Measurements from ENCODE around the gene GNAI2.
A peak's percentile ranks its signal among the peaks of the same experiment; 100 is the strongest.

Gene GNAI2
- total RNA-seq: 151 to 331 reads per million in 2 experiments

DNA sequence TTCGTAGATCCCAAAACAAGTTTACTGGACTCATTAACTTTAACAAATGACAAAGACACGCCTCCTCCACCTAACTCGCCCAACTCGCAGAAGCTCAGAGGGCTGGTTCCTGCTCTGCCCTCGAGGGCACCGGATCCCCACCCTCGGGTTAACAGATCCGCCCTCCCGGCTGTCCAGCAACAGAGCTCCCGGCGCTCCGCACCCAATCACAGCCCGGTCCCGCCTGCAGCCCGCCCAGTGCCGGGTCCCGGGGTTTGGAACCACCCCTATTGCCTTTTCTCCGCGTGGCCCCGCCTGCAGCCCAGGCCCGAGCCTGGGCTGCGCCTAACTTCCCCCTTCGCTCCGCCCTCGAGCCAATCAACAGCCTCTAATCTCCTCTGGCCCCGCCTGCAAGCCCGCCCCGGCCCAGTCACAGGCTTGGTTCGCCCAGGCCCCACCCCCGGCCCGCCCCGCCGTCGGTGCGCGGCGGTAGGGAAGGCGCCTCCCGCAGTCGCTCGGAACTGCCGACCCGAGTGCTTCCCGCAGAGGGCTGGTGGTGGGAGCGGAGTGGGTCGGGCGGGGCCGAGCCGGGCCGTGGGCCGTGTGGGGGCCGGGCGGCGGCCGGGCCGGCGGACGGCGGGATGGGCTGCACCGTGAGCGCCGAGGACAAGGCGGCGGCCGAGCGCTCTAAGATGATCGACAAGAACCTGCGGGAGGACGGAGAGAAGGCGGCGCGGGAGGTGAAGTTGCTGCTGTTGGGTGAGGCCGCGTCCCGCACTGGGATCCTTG lies at the start of gene GNAI2:
TSS of gene GNAI2 (plus strand) at position 489 of the 768 bp plus-strand sequence. CDS start at position 621, 132 bp downstream.
- DNase-seq (ENCODE audit: low read depth): peak; percentile 98

DNA sequence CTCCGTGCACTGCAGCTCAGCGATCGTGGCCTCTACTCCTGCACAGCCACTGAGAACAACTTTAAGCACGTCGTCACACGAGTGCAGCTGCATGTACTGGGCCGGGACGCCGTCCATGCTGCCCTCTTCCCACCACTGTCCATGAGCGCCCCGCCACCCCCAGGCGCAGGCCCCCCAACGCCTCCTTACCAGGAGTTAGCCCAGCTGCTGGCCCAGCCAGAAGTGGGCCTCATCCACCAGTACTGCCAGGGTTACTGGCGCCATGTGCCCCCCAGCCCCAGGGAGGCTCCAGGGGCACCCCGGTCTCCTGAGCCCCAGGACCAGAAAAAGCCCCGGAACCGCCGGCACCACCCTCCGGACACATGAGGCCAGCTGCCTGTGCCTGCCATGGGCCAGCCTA lies 48.3 kb upstream of the GNAI2 start:
- no peak for DNase-seq (ENCODE audit: low read depth)

DNA sequence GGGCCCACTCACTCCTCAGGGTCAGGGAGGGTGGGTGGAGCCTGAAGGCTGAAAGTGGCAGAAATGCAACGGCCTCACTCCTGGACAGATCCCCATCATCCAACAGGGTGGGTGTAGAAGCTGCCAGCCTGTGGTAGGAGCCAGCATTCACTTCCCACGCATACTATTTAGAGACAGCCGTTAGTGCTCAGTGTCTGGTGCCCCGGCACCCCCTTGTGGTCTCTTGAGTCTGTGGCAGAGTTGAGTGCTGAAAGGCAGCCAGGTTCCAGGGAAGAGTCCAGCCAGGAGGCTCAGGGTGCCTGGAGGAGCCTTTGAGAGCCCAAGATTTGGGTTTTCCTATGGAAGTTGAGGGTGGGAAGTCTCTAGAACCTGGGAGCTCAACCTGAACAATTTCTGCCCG lies 46.7 kb upstream of the GNAI2 start:
- no peak for DNase-seq (ENCODE audit: low read depth)

DNA sequence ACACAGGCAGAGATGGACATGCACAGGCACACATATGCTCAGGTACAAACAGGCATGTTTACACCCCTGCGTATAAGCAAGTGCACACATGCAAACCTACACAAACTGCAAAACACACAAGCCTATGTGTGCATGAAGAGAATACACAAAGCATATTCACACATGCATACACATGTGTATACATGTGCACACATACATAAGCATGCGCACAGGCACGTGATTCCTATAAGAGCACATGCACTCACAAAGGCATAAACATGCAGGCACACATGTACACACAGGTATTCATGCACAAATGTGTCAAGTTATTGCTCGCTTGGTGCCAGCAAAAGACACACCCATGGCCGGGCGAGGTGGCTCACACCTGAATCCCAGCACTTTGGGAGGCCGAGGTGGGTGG lies 46.0 kb upstream of the GNAI2 start:
- no peak for DNase-seq (ENCODE audit: low read depth)

DNA sequence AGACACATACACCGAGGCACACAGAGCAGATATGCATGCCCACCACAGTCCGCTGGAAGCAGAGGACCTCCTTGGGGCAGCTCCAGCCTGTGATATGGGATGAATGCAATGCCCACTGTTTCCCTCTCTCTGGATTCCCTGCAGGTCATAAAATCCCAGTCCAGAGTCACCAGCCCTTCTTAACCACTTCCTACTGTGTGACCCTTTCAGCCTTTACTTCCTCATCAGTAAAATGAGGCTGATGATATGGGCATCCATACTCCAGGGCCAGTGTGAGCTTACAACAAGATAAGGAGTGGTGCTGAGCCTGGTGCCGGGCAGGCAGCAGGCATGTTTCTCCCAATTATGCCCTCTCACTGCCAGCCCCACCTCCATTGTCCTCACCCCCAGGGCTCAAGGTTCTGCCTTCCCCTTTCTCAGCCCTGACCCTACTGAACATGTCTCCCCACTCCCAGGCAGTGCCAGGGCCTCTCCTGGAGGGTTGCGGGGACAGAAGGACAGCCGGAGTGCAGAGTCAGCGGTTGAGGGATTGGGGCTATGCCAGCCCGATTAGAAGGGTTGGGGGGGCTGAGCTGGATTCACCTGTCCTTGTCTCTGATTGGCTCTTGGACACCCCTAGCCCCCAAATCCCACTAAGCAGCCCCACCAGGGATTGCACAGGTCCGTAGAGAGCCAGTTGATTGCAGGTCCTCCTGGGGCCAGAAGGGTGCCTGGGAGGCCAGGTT lies 44.9 kb upstream of the GNAI2 start, which contains the start of gene GNAT1:
TSS of gene GNAT1 (plus strand) at position 675 of the 725 bp plus-strand sequence. CDS start 116 bp downstream, outside the sequence.
- no peak for DNase-seq (ENCODE audit: low read depth)

DNA sequence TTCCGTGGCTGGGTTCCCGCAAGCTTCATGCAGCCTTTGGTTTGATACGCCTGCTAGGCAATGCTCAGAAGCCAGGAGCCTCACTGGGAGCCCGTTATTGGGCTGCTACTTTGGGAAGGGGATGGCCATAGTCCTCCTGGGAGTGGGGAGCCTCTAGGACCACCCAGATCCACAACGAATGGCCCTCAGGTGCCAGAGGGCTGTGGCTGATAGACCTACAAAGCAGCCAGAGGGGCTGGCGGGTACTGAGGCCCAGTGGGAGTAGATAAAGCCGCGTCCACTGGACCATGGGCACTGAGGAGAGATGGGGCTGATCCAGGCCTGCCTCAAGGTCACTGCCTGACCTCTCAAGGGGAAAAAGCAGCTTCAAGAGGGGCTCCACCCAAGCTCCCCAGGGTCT lies 43.9 kb upstream of the GNAI2 start:
- DNase-seq (ENCODE audit: low read depth): no peak

DNA sequence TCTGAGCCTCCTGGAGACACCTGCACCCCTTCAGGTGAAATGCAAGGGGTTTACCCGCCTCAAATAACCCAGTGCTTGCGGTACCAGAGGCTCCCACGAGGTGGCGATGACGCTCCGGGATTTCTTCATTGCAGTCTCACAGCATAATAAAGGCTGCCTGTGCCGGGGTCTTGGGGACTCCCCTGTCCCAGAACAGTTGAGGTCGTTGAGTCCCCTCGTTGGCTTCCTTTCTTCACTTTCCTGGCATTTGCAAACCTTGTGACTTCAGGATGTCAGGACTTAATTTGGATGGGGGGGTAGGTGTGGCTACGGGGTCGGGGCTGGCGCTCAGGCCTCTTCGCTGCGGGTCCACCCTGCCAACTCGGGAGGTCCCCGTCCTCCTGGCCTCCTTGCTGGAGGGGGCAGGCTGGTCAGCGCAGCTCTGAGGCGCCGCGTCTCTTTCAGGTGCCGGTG lies 43.3 kb upstream of the GNAI2 start:
- peak; percentile 76 for DNase-seq (ENCODE audit: low read depth)

DNA sequence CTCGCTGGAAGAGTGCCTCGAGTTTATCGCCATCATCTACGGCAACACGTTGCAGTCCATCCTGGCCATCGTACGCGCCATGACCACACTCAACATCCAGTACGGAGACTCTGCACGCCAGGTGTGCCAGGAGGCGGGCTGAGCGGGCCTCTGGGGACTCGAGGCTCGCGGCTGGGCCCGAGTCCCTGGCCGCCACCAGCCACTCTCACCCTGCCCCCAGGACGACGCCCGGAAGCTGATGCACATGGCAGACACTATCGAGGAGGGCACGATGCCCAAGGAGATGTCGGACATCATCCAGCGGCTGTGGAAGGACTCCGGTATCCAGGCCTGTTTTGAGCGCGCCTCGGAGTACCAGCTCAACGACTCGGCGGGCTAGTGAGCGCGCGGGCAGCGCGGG lies 42.7 kb upstream of the GNAI2 start:
- DNase-seq (ENCODE audit: low read depth): no peak

DNA sequence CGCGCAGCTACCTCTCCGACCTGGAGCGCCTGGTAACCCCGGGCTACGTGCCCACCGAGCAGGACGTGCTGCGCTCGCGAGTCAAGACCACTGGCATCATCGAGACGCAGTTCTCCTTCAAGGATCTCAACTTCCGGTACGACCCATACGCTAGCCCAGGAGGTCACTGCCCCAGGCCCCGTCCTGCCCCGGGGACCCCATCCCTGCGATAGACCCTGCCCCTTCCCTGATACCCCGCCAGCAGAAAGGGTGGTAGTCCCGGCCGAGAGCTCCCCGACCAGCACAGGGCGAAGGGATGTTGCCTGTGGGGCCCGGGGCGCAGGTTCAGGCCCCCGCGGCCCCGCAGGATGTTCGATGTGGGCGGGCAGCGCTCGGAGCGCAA lies 42.3 kb upstream of the GNAI2 start:
- no peak for DNase-seq (ENCODE audit: low read depth)

DNA sequence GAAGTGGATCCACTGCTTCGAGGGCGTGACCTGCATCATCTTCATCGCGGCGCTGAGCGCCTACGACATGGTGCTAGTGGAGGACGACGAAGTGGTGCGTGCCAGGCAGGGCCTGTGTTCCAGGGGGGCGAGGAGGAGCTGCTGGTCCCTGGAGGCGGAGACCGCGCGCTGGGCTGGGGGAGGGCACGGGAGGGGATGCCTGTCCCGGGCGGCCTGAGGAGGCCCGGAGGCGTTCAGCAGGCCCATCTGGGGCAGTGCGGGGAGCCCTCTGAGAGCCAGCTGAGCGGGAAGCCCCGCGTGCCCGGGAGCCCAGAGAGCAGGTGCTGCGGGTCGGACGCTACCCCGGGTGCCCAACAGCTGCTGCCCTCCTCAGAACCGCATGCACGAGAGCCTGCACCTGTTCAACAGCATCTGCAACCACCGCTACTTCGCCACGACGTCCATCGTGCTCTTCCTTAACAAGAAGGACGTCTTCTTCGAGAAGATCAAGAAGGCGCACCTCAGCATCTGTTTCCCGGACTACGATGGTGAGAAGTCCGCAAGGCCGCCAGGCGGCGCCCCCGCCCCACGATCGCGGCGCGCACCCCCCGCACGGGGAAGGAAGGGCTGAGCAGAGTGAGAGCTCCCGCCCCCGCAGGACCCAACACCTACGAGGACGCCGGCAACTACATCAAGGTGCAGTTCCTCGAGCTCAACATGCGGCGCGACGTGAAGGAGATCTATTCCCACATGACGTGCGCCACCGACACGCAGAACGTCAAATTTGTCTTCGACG lies 41.7 kb upstream of the GNAI2 start:
- peak; percentile 84 for DNase-seq (ENCODE audit: low read depth)

DNA sequence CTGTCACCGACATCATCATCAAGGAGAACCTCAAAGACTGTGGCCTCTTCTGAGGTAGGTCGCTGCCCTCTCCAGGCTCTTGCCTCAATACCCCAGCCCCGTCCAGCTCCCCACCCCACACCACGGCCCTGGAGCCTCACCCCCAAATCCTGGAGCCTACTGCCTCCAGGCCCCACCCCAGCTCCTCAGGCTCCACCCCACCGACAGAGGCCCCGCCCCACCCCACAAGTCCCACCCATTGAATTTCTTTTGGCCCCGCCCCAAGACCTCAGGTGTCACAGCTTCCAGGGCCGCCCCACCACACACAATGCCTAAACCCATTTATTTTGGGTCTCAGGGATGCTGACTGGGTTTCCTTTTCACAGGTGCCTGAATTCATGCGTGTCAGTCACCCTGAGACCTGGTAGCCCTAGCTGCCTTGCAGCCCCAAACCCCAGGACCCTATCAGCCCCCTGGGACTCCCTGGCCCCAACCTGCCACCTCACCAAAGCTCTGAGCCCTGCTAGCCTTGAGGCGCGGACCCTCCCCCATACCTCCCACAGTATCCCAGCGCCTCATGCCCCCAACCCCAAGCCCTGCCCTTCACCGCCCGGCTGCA lies 41.0 kb upstream of the GNAI2 start:
- no peak for DNase-seq (ENCODE audit: low read depth)

DNA sequence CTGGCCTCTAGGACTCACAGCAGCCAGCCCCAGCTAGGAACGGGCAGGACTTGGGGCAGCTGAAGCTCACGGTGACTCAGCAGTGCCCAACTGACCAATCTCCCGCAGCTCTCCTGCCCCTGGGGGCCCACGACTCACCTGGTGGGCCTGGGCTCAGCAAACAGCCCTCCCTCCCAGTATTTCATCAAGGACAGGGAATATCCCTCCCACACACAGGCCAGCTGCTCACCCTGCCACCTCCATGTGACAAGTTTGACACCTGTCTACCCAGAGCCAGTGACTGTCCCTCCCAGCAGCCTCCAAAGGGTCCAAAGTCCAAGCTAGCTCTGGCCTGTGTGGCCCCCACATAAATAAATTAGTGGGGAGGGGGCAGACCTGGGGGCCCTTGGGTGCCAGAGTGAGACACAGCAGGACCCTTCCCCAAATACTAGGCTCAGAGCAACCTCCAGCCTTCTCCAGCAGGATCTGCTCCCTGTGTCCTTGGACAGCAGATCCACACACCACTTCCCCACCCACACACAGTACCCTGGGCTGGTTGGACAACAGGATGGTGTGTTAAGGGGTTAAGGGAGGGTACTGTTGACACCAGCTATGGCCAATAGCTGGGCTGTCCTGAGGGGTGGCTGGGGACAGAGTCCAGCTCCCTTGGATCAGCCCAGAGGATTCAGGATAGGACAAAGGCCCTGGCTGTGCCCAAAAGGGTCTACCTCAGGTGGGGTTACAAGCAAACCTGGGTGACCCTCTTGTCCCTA lies 40.3 kb upstream of the GNAI2 start:
- no peak for DNase-seq (ENCODE audit: low read depth)

DNA sequence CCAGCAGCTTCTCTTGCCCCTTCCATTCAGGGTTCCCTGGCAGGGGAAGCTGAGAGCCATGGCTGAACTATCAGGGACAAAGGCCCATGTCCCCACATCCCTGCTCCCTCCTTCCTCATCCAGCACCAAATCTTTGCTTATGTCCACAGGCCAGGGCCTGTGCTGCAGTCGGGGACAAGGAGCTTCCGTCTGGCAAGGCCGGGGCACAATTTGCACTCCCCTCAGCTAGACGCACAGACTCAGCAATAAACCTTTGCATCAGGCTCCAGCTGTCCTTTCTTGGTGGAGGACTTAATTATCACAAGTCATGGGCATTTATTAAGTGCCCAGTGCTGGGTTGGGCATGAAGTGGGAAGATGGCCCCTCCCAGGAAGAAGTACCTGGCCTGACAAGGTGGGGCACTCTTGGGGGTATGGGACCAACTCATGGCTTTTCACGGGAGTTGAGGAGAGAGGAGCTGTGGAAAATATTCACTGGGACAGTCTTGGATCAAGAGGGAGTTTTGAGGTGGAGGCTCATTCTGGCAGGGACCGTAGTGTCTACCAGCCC lies 39.7 kb upstream of the GNAI2 start:
- DNase-seq (ENCODE audit: low read depth): no peak

DNA sequence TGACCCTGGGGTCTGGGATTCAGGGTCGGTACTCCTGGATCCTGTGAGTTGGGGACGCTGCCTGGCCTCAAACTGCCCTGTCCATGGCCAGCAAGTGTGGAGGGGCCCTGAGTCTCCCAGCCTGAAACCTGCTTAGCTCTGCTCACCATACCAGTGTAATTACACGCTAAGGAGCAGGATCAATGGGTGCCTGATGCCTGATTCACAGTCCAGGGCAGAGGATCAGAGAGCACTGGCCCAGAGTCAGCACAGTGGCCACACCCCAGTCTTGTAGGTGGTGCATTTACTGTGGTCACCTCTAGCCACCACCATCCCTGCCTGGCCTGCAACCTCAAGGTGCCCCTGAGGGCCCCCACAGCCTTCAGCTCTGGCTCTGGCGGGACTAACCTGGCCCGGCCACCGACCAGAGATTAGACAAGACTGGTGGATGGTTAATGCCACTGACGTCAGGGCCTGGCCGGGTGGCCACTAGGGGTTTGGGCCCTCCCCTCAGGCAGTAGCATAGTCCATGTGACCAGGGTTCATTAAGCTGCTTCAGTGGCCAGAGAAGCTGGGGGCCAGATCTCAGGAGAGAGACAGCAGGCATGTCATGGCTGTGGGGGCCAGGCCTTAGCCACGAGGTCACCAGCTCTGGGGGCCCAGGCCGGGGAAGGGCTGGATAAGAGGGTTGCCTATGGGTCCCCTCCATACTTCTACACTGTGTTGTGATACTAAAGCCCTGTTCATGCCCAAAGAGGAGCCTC lies 34.3 kb upstream of the GNAI2 start:
- no peak for DNase-seq (ENCODE audit: low read depth)

DNA sequence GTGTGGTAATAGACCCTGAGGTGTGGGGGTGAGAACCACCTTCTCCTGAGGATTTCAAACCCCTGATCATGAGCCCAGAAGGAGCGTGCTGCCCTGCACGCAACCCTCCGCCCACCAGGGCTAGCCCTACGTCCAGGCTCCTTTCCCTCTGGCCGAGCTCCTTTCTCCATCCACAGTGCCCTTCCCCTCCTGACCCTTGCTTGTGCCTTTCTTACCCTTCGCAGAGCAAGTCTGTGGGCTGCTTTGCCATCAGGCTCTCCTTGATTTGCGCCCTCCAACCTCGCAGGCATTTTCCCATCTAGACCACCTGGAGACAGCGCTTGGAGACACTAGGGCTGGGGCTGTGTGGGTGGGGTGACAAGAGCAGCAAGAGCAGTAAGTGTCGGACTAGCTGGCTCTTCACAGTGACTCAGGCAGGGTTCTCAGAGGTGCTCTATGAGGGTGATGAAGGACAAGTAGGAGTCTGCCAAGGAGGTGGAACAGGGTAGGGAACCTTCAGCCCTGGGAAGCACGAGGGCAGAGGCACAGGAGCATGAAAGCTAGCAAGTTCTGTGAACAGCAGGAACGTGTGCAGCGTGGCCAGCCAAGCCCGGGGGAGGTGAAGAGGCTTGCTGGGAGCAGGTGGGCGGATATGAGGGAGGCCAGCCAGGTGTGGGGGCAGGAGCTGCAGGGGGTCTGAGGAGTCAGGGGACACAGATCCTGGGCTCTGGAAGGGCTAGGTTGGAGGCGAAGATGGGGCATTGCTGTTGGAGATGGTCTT lies 33.5 kb upstream of the GNAI2 start:
- DNase-seq (ENCODE audit: low read depth): no peak

DNA sequence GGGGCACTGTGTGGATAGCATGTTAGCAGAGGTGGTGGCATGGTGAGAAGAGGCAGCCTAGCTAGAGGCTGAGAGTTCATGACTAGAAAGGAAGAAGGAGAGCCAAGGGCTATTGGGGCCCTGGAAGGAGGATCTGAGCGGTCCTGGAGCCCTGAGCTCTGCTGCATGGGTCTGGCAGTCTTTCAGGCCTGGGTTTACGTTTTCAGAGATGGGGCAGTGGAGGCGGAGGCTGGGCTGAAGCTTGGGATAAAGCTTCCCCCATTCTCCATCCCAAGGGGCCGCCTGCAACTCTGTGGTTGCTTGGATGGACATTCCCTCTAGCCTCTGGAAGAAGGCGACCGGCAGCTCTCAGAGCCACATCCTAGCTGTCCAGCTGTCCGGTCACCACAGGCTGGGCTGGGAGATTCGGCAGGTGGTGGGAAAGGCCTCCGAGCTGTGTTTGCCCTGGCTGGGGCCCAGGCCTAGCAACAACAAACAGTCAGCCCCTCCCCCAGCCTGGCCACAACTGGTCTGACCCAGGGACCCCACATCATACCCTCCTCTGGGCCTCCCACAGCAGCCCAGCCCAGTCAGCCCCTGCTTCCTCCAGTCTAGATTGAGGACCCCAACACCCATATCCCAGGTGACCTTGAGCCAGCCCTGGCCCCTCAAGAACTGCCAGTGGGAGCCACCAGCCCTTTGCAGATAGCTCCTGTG lies 32.7 kb upstream of the GNAI2 start:
- no peak for DNase-seq (ENCODE audit: low read depth)

DNA sequence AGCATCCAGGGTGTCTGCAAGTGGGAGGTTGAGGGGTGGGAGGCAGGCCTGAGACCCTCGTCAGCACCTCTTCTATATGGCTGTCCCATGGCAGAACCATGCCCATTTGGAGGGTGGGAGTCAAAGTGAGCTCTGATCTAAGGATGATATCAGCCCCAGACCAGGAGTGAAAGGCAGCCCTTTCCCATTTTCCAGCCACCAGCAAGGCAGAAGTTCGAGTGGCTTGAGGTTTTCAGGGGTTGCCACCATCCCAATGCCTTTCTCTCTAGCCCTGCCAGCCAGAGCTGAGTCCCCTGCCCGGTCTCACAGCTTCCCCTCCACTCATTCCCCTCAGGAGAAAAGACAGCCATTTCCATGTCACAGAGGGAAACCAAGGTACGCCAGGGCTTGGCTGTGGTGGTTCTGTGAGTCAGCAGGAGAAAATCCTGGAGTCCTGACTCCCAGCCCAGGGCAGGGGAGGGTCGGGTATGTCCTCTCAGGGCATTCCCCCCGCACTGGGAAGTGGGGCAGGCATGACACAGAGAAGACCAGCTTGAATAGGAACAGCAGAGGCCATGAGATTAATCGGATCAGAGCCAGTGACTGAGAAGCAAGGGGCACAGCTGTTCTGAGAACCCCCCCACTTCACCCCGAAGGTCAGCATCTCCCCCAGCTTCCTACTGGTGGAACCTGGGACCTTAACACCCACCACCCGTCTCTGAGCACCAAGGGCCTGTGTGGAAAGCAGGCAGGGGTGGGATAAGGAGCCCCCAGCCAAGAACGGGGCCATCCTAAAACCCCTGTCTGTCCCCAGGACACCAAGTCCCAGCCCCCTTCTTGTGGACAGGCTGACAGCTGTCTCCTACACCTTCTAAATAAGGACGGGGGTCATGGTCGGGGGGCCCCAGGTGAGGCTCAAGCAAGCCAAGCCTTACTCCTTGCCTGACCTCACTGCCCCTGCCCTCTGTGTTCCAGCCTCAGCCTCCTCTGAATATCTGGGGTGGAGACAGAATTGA lies 31.9 kb upstream of the GNAI2 start:
- DNase-seq (ENCODE audit: low read depth): no peak
